ENCODE data around the gene GLG1. TPM values are rescaled to one million over a fixed set of nuclear protein-coding genes. Genes with fewer than 3 reads are reported as not detected.
"Not testable (repeated sequence)": the region's sequence is repeated elsewhere in the genome, so short reads cannot be mapped to it uniquely, and the experiment has no call there.

GLG1 gene
- total and polyA plus RNA-seq, 9 donors = 84.4 to 144 (median 123) TPM

GRCh38 chr16:74406600-74407361, 200.1 kb downstream of the GLG1 start:
- not testable (repeated sequence) for H3K9me3 ChIP-seq (replicated peaks; ENCODE audit: control insufficient read depth, low read depth, low read length); H3K4me1 ChIP-seq (ENCODE audit: control insufficient read depth, insufficient read depth, low read length); H3K27me3 ChIP-seq (ENCODE audit: control insufficient read depth, insufficient read depth, low read length); H3K36me3 ChIP-seq (ENCODE audit: control insufficient read depth, insufficient read depth, low read length); DNase-seq; H3K27ac ChIP-seq (ENCODE audit: low read length)
- peak overlapping the region; percentile 45 for H3K4me3 ChIP-seq (ENCODE audit: low read length)
- whole genome bisulfite sequencing (ENCODE audit: insufficient coverage) = no CpG with 5 or more reads among the region's 71 CpGs

GRCh38 chr16:74404148-74404933, 202.6 kb downstream of the GLG1 start:
- H3K27me3 ChIP-seq (ENCODE audit: control insufficient read depth, insufficient read depth, low read length); H3K4me1 ChIP-seq (ENCODE audit: control insufficient read depth, insufficient read depth, low read length); H3K27ac ChIP-seq (ENCODE audit: low read length); H3K4me3 ChIP-seq (ENCODE audit: low read length); H3K36me3 ChIP-seq (ENCODE audit: control insufficient read depth, insufficient read depth, low read length); H3K9me3 ChIP-seq (replicated peaks; ENCODE audit: control insufficient read depth, low read depth, low read length); DNase-seq: not testable (repeated sequence)
- no CpG with 5 or more reads among the region's 14 CpGs for WGBS (ENCODE audit: insufficient coverage)

GRCh38 chr16:74400238-74400637, 206.7 kb downstream of the GLG1 start:
- not testable (repeated sequence) for DNase-seq; H3K4me3 ChIP-seq (ENCODE audit: low read length); H3K4me1 ChIP-seq (ENCODE audit: control insufficient read depth, insufficient read depth, low read length); H3K9me3 ChIP-seq (replicated peaks; ENCODE audit: control insufficient read depth, low read depth, low read length); H3K36me3 ChIP-seq (ENCODE audit: control insufficient read depth, insufficient read depth, low read length); H3K27ac ChIP-seq (ENCODE audit: low read length); H3K27me3 ChIP-seq (ENCODE audit: control insufficient read depth, insufficient read depth, low read length)
- 82% methylated on average over 3 of the region's 4 CpGs for WGBS (ENCODE audit: insufficient coverage)

- not testable (repeated sequence) for H3K27ac ChIP-seq (ENCODE audit: low read length); H3K27me3 ChIP-seq (ENCODE audit: control insufficient read depth, insufficient read depth, low read length); H3K9me3 ChIP-seq (replicated peaks; ENCODE audit: control insufficient read depth, low read depth, low read length); H3K4me3 ChIP-seq (ENCODE audit: low read length); DNase-seq; H3K4me1 ChIP-seq (ENCODE audit: control insufficient read depth, insufficient read depth, low read length); H3K36me3 ChIP-seq (ENCODE audit: control insufficient read depth, insufficient read depth, low read length)
- WGBS (ENCODE audit: insufficient coverage) = 21% methylated on average over 3 of the region's 15 CpGs
Observed at GRCh38 chr16:74398212-74398895, 208.6 kb downstream of the GLG1 start.

Other genes with a start within 250 kb of the GLG1 start
- gene NPIPB15, start 230.8 kb downstream of the GLG1 start, total RNA-seq = 3.1 TPM
- gene NPIPB15, start 230.8 kb downstream of the GLG1 start, polyA plus RNA-seq (ENCODE audit: insufficient read depth in 1 of 8, insufficient read length in 8 of 8, low replicate concordance in 1 of 8) = 10 to 100 TPM in 1 of 8 donors, 1 to 10 TPM in 7; 3.0 to 10.7 (median 5.3) TPM
- gene CLEC18B, start 185.6 kb downstream of the GLG1 start, total RNA-seq = 2.0 TPM
- 1 to 10 TPM in 6 of 8 donors, under 1 TPM in 1, not detected in 1; 0.95 to 3.1 (median 1.6) TPM for gene CLEC18B, start 185.6 kb downstream of the GLG1 start, polyA plus RNA-seq (ENCODE audit: insufficient read depth in 1 of 8, insufficient read length in 8 of 8, low replicate concordance in 1 of 8)
- gene RFWD3, start 59.8 kb upstream of the GLG1 start, total RNA-seq = 9.5 TPM
- 10 to 100 TPM in 7 of 8 donors, 1 to 10 TPM in 1; 9.8 to 16.1 (median 12.2) TPM for gene RFWD3, start 59.8 kb upstream of the GLG1 start, polyA plus RNA-seq (ENCODE audit: insufficient read depth in 1 of 8, insufficient read length in 8 of 8, low replicate concordance in 1 of 8)
- gene MLKL, start 93.7 kb upstream of the GLG1 start, total RNA-seq = 3.5 TPM
- 1 to 10 TPM; 2.0 to 3.8 (median 2.5) TPM for gene MLKL, start 93.7 kb upstream of the GLG1 start, polyA plus RNA-seq (ENCODE audit: insufficient read depth in 1 of 8, insufficient read length in 8 of 8, low replicate concordance in 1 of 8)
- 0.09 TPM for gene FA2H, start 167.7 kb upstream of the GLG1 start, total RNA-seq
- 1 to 10 TPM in 1 of 8 donors, under 1 TPM in 3, not detected in 4; 0.10 to 1.9 (median 0.44) TPM for gene FA2H, start 167.7 kb upstream of the GLG1 start, polyA plus RNA-seq (ENCODE audit: insufficient read depth in 1 of 8, insufficient read length in 8 of 8, low replicate concordance in 1 of 8)

Measured in muscle of leg (tissue), 11 donors.